GM12864 (cell line): ENCODE measurements around the gene PMP22.

ENCODE experiments used
- DNase-seq: peaks from one replicate; pipeline ENCODE4 v3.0.0-alpha.2; 2011; ENCODE audit warnings: low read depth
- H3K4me3 ChIP-seq: 2 replicates; pipeline ENCODE4 v1.5.1; 2011; ENCODE audit warnings: mild to moderate bottlenecking, low read depth, low read length, control low read depth
- TF ChIP-seq, protein P1 (sequence below): IDR thresholded peaks from 2 replicates; pipeline ENCODE4 v1.5.1; 2011; ENCODE audit warnings: low read depth, mild to moderate bottlenecking, moderate library complexity, low read length, control low read depth, inconsistent platforms; ENCODE audit errors: missing control alignments

Gene PMP22

DNA sequence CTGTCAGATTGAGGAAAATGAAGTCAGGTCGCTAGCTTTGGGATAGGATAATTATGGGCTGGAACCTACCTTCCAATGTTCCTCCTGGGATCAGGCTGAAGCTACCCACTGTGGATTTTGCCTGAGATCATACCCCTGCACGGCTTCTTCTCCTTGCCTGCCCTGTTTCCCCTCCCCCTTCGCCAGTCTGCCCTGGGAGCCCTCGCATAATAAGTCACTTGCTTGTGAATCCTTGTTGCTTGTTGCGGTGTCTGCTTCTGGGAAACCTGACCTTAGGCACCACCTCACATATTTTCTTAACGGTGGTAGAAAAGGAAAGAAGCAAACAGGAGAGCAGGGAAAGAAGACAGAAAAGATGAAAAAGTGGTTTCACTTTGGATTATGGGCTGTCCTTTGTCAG, 13.3 kb upstream of the PMP22 start:
- DNase-seq: no peak
- no peak overlapping the region for H3K4me3 ChIP-seq
- TF ChIP-seq, protein P1, sequence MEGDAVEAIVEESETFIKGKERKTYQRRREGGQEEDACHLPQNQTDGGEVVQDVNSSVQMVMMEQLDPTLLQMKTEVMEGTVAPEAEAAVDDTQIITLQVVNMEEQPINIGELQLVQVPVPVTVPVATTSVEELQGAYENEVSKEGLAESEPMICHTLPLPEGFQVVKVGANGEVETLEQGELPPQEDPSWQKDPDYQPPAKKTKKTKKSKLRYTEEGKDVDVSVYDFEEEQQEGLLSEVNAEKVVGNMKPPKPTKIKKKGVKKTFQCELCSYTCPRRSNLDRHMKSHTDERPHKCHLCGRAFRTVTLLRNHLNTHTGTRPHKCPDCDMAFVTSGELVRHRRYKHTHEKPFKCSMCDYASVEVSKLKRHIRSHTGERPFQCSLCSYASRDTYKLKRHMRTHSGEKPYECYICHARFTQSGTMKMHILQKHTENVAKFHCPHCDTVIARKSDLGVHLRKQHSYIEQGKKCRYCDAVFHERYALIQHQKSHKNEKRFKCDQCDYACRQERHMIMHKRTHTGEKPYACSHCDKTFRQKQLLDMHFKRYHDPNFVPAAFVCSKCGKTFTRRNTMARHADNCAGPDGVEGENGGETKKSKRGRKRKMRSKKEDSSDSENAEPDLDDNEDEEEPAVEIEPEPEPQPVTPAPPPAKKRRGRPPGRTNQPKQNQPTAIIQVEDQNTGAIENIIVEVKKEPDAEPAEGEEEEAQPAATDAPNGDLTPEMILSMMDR: no peak

DNA sequence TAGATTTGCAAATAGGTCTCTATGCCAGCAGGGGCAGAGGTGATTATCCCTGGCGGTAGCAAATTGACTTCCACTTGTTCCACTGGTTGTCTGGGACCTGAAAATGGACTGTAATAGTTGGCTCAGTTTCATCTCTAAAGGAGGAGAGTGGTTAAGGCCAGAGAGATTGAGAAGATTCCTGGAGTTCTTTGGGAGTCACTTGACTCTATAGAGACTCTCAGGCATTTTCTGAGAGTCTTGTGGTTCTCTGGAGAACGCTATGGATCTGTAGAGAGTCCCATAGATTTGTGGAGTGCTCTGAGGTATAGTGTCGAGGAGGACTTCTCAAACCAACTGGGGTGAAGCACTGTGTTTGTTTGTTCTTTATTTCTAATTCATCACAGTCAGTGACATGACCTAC, 8.9 kb upstream of the PMP22 start:
- DNase-seq: no peak
- no peak overlapping the region for H3K4me3 ChIP-seq
- TF ChIP-seq, protein P1: no peak

DNA sequence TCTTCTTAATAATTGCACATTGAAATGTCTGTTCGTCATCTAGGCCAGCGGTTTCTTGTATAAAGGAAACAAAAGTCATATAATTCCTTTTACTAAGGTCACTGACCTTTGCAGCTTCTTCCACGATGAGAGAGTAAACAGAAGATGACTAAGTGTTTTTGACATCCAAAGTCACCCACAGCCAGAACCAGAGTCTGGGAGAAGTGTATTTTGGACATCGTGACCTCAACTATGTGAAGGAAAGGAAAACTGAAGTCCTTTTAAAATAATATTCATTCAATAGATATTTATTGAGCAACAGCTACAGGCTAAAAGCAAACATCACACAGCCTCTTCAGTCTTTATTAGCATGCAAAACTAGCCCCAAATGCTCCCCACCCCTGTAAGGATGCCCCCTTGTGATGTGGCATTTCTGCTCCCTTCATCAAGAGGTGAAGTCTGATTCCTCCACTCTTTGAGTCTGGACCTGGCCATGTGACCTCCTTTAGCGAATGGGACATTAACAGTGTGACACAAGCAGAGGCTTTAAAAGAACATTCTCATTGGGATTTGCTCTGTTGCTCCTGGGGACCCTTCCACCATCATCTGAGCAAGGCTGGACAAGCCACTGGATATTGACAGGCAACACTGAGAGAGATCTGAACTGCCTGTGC, 8.1 kb upstream of the PMP22 start:
- TF ChIP-seq, protein P1: no peak
- no peak overlapping the region for H3K4me3 ChIP-seq
- no peak for DNase-seq

DNA sequence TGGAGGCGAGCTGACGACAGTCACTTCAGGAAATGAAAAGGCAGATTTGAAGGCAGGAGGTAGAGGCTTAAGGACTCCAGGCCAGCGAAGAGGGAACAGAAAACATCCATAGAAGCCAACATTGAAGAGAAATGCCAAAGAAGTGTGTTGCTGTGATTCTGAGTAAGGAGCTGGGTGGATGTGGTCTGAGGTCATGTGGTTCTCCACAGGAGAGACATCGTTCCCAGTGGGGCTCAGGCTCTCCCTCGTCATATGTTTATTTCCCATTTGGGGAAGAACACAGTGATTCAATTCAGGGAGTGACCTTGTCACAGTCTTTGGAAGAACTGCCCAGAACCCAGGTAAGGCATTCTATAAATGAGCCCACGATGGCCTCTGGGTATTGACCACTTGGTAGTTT, 6.6 kb upstream of the PMP22 start:
- TF ChIP-seq, protein P1: no peak
- no peak for DNase-seq
- no peak overlapping the region for H3K4me3 ChIP-seq

DNA sequence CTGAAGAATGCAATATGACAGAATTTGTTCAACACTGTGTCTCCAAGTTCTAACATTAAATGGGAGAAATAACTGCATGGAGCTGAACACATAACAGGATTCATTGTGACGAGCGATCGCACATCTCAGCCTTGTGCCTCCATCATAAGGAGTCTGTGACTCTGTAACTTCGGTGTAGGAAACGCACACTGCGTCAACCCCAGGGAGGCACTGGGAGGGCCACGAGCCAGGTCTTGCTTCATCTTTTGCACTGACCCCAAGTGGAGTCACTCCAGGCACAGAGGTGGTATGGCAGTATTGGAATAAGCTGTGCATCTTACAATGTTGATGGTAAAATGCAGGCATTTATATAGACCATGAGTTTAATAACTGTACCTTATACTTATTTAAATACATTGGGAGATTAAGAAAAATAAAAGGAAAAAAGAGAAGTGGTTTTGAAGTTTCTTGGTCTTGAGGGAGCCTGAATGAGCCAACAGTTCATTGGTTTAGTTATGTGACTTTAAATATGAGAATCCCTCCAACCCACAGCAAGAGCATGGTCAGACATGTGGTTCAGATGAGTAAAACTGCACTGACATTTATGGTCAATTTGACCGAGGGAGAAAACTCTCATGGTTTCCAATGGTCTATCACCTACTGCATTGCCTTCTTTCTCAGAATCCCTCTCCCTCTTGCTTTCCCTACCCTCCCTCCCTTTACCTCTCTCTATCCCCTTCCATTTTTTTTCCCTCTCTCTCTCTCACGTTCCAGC, 5.7 kb upstream of the PMP22 start:
- DNase-seq: no peak
- TF ChIP-seq, protein P1: no peak
- H3K4me3 ChIP-seq: no peak overlapping the region

DNA sequence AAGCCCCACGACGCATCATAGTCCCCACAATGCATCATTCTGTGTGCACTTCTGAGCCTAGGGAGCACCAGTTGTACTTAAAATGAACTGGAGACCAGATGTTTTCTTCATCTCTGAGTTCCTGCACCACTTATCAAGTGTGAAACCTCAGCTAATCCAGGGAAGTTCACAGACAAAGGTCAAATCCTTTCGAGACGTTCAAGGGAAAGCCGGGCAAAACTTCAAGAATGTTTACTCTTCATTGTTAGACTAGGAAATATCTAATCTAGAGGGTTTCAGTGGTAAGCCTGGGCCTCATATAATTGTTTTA, 4.6 kb upstream of the PMP22 start:
- DNase-seq: no peak
- H3K4me3 ChIP-seq: no peak overlapping the region
- TF ChIP-seq, protein P1: no peak
